IMR-90 (cell line): ENCODE results near the gene ACOT9. TPM values are rescaled to one million over a fixed set of nuclear protein-coding genes. Genes with fewer than 3 reads are reported as not detected.

Experiments used
- ATAC-seq: fragments of 200-7000 bp; cut with Tn5 transposase; 2 replicates; pipeline ENCODE4 v1.9.1; 2020; ENCODE audit warnings: low read depth, mild to moderate bottlenecking, moderate library complexity
- BruUV-seq: library from RNA; stranded (reverse); fragments of 400-500 nt; replicated peaks from 2 replicates; lab custom pipeline; 2021; lab: Mats Ljungman, UMichigan
- CTCF ChIA-PET: fragments of 300-600 bp; formaldehyde crosslinking; extraction: SDS; loops from one replicate; lab custom pipeline; 2021; ENCODE audit warnings: antibody characterized with exemption; lab: Yijun Ruan, JAX
- POLR2A ChIA-PET: fragments of 300-600 bp; sonication (Branson Sonifier 250); formaldehyde crosslinking; loops from one replicate; lab custom pipeline; 2022; ENCODE audit warnings: antibody characterized with exemption; ENCODE audit not compliant: unreplicated experiment; lab: Charles Lee
- DNase-seq: peaks from one replicate; pipeline ENCODE4 v3.0.0; 2013
- H2AFZ ChIP-seq: replicated peaks from 2 replicates; pipeline ENCODE3; 2013; ENCODE audit warnings: low read length, mild to moderate bottlenecking; ENCODE audit not compliant: poor library complexity
- H2AK5ac ChIP-seq: 2 replicates; pipeline ENCODE4 v1.6.1; 2013; ENCODE audit warnings: low read depth, low read length, inconsistent platforms
- H2AK9ac ChIP-seq: replicated peaks from 2 replicates; pipeline ENCODE3; 2013; ENCODE audit warnings: mild to moderate bottlenecking, low read depth, low read length, moderate library complexity; ENCODE audit not compliant: poor library complexity
- H2BK120ac ChIP-seq: 2 replicates; pipeline ENCODE4 v1.6.1; 2013; ENCODE audit warnings: low read depth, low read length, inconsistent platforms
- H2BK15ac ChIP-seq: 3 replicates; pipeline ENCODE4 v1.6.1; 2013; ENCODE audit warnings: low read depth, low read length, inconsistent platforms
- H2BK20ac ChIP-seq: 2 replicates; pipeline ENCODE4 v1.6.1; 2013; ENCODE audit warnings: low read depth, mild to moderate bottlenecking, inconsistent platforms, low read length, moderate library complexity
- H2BK5ac ChIP-seq: 2 replicates; pipeline ENCODE4 v1.6.1; 2013; ENCODE audit warnings: mild to moderate bottlenecking, low read depth, low read length, inconsistent platforms; ENCODE audit not compliant: poor library complexity, severe bottlenecking
- H3K14ac ChIP-seq: replicated peaks from 2 replicates; pipeline ENCODE4 v1.6.1; 2013; ENCODE audit warnings: low read depth, low read length, inconsistent platforms
- H3K18ac ChIP-seq: 2 replicates; pipeline ENCODE4 v1.6.1; 2013; ENCODE audit warnings: low read depth, low read length, control low read depth
- H3K23ac ChIP-seq: 2 replicates; pipeline ENCODE4 v1.6.1; 2013; ENCODE audit warnings: low read depth, low read length, inconsistent platforms
- H3K27ac ChIP-seq: 2 replicates; pipeline ENCODE4 v1.5.1; 2013; ENCODE audit warnings: mild to moderate bottlenecking, control low read depth, low read length; ENCODE audit not compliant: insufficient read depth
- H3K27me3 ChIP-seq: 2 replicates; pipeline ENCODE4 v1.6.1; 2013; ENCODE audit warnings: low read length; ENCODE audit not compliant: control insufficient read depth, insufficient read depth
- H3K36me3 ChIP-seq: 2 replicates; pipeline ENCODE4 v1.6.1; 2013; ENCODE audit warnings: low read length, mixed read lengths; ENCODE audit not compliant: control insufficient read depth, insufficient read depth
- H3K4ac ChIP-seq: 2 replicates; pipeline ENCODE4 v1.6.1; 2013; ENCODE audit warnings: low read depth, low read length, inconsistent platforms
- H3K4me1 ChIP-seq: 2 replicates; pipeline ENCODE4 v1.6.1; 2013; ENCODE audit warnings: low read length, mixed read lengths; ENCODE audit not compliant: control insufficient read depth, insufficient read depth
- H3K4me2 ChIP-seq: 2 replicates; pipeline ENCODE4 v1.6.1; 2013; ENCODE audit warnings: low read depth, mild to moderate bottlenecking, control low read depth, low read length, moderate library complexity
- H3K4me3 ChIP-seq: 2 replicates; pipeline ENCODE4 v1.5.1; 2013; ENCODE audit warnings: low read depth, mild to moderate bottlenecking, control low read depth, low read length, moderate library complexity; ENCODE audit not compliant: insufficient read depth
- H3K56ac ChIP-seq: 2 replicates; pipeline ENCODE4 v1.6.1; 2013; ENCODE audit warnings: low read length, inconsistent platforms; ENCODE audit not compliant: insufficient read depth; ENCODE audit errors: extremely low read depth
- H3K79me1 ChIP-seq, 2 experiments: 2 replicates each; pipeline ENCODE4 v1.6.1; 2013; ENCODE audit warnings: low read length in 2 of 2, inconsistent platforms in 1 of 2, low read depth in 1 of 2
- H3K9ac ChIP-seq: 2 replicates; pipeline ENCODE4 v1.6.1; 2013; ENCODE audit warnings: low read depth, low read length, control low read depth
- H3K9me1 ChIP-seq: 2 replicates; pipeline ENCODE4 v1.6.1; 2013; ENCODE audit warnings: low read length, inconsistent platforms; ENCODE audit not compliant: insufficient read depth
- H3K9me3 ChIP-seq: 2 replicates; pipeline ENCODE4 v1.6.1; 2013; ENCODE audit warnings: low read length; ENCODE audit not compliant: control insufficient read depth, insufficient read depth
- H4K20me1 ChIP-seq: 2 replicates; pipeline ENCODE4 v1.6.1; 2013; ENCODE audit warnings: low read length, inconsistent platforms; ENCODE audit not compliant: insufficient read depth
- H4K5ac ChIP-seq: 2 replicates; pipeline ENCODE4 v1.6.1; 2013; ENCODE audit warnings: mild to moderate bottlenecking, low read depth, low read length, control low read depth
- H4K8ac ChIP-seq, 2 experiments: 2 replicates each; pipeline ENCODE4 v1.6.1; 2013; ENCODE audit warnings: low read depth in 2 of 2, low read length in 2 of 2, control low read depth in 1 of 2, inconsistent platforms in 1 of 2
- H4K91ac ChIP-seq: 2 replicates; pipeline ENCODE4 v1.6.1; 2013; ENCODE audit warnings: low read depth, low read length, inconsistent platforms; ENCODE audit not compliant: insufficient read depth
- CEBPB ChIP-seq: IDR thresholded peaks from 2 replicates; pipeline ENCODE4 v1.6.1; 2012; ENCODE audit warnings: low read depth, low read length, improper control_type of control experiment
- FOS ChIP-seq: fragments of 150-350 bp; IDR thresholded peaks from 2 replicates; pipeline ENCODE4 v1.6.1; 2016; ENCODE audit warnings: low read depth, low read length
- MAFK ChIP-seq: IDR thresholded peaks from 2 replicates; pipeline ENCODE4 v1.6.1; 2012; ENCODE audit warnings: low read depth, low read length, improper control_type of control experiment
- POLR2A ChIP-seq: IDR thresholded peaks from 2 replicates; pipeline ENCODE4 v1.6.1; 2012; ENCODE audit warnings: mild to moderate bottlenecking, low read depth, low read length
- RCOR1 ChIP-seq: IDR thresholded peaks from 2 replicates; pipeline ENCODE4 v1.6.1; 2012; ENCODE audit warnings: mild to moderate bottlenecking, low read length, improper control_type of control experiment; ENCODE audit not compliant: insufficient replicate concordance
- WGBS, 2 experiments: methylation state at CpG; one replicate each; pipeline versions ENCODE4 v1.1.5 to v1.1.7; 2013; ENCODE audit warnings: missing lambda C conversion rate in 2 of 2; ENCODE audit not compliant: insufficient read length in 1 of 2; ENCODE audit errors: extremely low coverage in 2 of 2; 5-methylcytosine and 5-hydroxymethylcytosine counted together
- dilution Hi-C: fragments of 300-500 bp; cut with HindIII; formaldehyde crosslinking; loops from one replicate; pipeline ENCODE4 v1.14.3; 2018; ENCODE audit warnings: low sequenced_read_pairs; ENCODE audit not compliant: unreplicated experiment
- in situ Hi-C: fragments of 300-500 bp; cut with MboI; formaldehyde crosslinking; loops from 3 replicates; pipeline ENCODE4 v1.14.3; 2019; ENCODE audit warnings: low sequenced_read_pairs, inconsistent platforms, mixed read lengths
- intact Hi-C: fragments of 100-400 bp; cut with micrococcal nuclease; formaldehyde crosslinking; loops from 2 replicates; pipeline ENCODE4 v1.10.0; 2022
- polyA plus RNA-seq, 3 experiments: library from polyadenylated mRNA; depleted of rRNA; stranded (reverse); fragments of >200 nt; gene quantifications; 2 replicates each; pipeline ENCODE4 v1.2.3, GENCODE V29; 2012; ENCODE audit warnings: low replicate concordance in 1 of 3
- total RNA-seq: library from RNA; depleted of rRNA; stranded (reverse); fragments of >200 nt; gene quantifications from 2 replicates; pipeline ENCODE4 v1.2.3, GENCODE V29; 2012
- TF ChIP-seq, protein P1 (sequence below): conservative IDR thresholded peaks from 2 replicates; pipeline ENCODE4 v1.5.1; 2012; ENCODE audit warnings: mild to moderate bottlenecking, low read depth, low read length, improper control_type of control experiment
- TF ChIP-seq, protein P2 (sequence below): fragments of 150-350 bp; IDR thresholded peaks from 2 replicates; pipeline ENCODE4 v1.6.1; 2017; ENCODE audit warnings: mild to moderate bottlenecking, antibody characterized with exemption, low read length, low read depth
- TF ChIP-seq, protein P3 (sequence below): fragments of 150-350 bp; IDR thresholded peaks from 2 replicates; pipeline ENCODE4 v1.6.1; 2016; ENCODE audit warnings: low read depth, mild to moderate bottlenecking, low read length, moderate library complexity, borderline replicate concordance

ACOT9 gene
- total and polyA plus RNA-seq, 2 of the 4 experiments (the other 2 are of a cell fraction) = 43.5 to 47.3 TPM

DNA sequence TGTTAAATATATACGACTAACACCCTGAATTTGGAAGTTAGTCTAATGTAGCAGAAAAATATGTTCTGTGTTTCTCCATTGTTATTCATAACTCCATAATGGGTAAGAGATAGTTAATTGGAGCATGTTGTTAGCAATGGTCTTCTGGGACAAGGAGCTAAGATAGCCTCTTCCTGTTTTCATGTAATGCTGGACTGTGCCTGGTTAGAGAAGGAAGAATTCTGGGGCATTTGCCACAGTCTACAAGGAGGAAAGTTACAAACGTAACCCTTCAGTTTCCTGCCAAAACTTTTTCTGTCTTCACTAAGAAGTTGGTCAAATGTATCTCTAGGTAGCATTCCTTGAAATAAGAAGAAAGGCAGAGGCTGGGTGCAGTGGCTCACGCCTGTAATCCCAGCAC lies 70.0 kb downstream of the ACOT9 start:
- intact Hi-C loops (no loop called here), in situ Hi-C loops (no loop called here), dilution Hi-C loops (no loop called here)
- no peak overlapping the region for H3K4me2 ChIP-seq
- H3K27ac ChIP-seq = no peak overlapping the region
- no peak overlapping the region for H3K9ac ChIP-seq
- no peak overlapping the region for H2AFZ ChIP-seq
- peaks cover 5% of the 10 kb centered on the region; the same call in 1 of the 2 replicates for H3K36me3 ChIP-seq
- DNase-seq (no peak), ATAC-seq (no peak)
- no peak overlapping the region for H3K18ac ChIP-seq
- H2AK5ac ChIP-seq = no peak overlapping the region
- H3K56ac ChIP-seq = no peak overlapping the region
- H3K27me3 ChIP-seq = no peaks in the 10 kb centered on the region
- TF ChIP-seq, protein P1, sequence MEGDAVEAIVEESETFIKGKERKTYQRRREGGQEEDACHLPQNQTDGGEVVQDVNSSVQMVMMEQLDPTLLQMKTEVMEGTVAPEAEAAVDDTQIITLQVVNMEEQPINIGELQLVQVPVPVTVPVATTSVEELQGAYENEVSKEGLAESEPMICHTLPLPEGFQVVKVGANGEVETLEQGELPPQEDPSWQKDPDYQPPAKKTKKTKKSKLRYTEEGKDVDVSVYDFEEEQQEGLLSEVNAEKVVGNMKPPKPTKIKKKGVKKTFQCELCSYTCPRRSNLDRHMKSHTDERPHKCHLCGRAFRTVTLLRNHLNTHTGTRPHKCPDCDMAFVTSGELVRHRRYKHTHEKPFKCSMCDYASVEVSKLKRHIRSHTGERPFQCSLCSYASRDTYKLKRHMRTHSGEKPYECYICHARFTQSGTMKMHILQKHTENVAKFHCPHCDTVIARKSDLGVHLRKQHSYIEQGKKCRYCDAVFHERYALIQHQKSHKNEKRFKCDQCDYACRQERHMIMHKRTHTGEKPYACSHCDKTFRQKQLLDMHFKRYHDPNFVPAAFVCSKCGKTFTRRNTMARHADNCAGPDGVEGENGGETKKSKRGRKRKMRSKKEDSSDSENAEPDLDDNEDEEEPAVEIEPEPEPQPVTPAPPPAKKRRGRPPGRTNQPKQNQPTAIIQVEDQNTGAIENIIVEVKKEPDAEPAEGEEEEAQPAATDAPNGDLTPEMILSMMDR = no peak
- TF ChIP-seq FOS (no peak), CEBPB (no peak), MAFK (no peak), RCOR1 (no peak), POLR2A (no peak)
- TF ChIP-seq, protein P2, sequence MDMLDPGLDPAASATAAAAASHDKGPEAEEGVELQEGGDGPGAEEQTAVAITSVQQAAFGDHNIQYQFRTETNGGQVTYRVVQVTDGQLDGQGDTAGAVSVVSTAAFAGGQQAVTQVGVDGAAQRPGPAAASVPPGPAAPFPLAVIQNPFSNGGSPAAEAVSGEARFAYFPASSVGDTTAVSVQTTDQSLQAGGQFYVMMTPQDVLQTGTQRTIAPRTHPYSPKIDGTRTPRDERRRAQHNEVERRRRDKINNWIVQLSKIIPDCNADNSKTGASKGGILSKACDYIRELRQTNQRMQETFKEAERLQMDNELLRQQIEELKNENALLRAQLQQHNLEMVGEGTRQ = no peak
- TF ChIP-seq, protein P3, sequence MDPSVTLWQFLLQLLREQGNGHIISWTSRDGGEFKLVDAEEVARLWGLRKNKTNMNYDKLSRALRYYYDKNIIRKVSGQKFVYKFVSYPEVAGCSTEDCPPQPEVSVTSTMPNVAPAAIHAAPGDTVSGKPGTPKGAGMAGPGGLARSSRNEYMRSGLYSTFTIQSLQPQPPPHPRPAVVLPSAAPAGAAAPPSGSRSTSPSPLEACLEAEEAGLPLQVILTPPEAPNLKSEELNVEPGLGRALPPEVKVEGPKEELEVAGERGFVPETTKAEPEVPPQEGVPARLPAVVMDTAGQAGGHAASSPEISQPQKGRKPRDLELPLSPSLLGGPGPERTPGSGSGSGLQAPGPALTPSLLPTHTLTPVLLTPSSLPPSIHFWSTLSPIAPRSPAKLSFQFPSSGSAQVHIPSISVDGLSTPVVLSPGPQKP = no peak
- no peaks in the 10 kb centered on the region for H4K20me1 ChIP-seq
- no peak overlapping the region for H4K91ac ChIP-seq
- no peak overlapping the region for H2BK5ac ChIP-seq
- no peak overlapping the region for H4K8ac ChIP-seq
- no peak overlapping the region for H4K5ac ChIP-seq
- H3K4me1 ChIP-seq = no peaks in the 10 kb centered on the region
- no peak overlapping the region for H3K14ac ChIP-seq
- H3K9me3 ChIP-seq = no peaks in the 10 kb centered on the region
- H3K23ac ChIP-seq = no peak overlapping the region
- ChIA-PET POLR2A (no interaction called here), CTCF (no interaction called here)
- BruUV-seq = no TSS peak
- no peak overlapping the region for H3K4me3 ChIP-seq
- no peak overlapping the region for H3K4ac ChIP-seq
- no peak overlapping the region for H2BK15ac ChIP-seq
- WGBS, 2 experiments = no CpG with 5 or more reads among the region's 3 CpGs
- peaks cover 0 to 5% of the 10 kb centered on the region in 2 experiments; a peak in 1 of 4 replicates for H3K79me1 ChIP-seq
- no peak overlapping the region for H2BK20ac ChIP-seq
- H2AK9ac ChIP-seq = no peak overlapping the region
- H2BK120ac ChIP-seq = no peak overlapping the region
- H3K9me1 ChIP-seq = no peaks in the 10 kb centered on the region
